HT1080 (cell line): ENCODE measurements around the gene DNM1. TPM values are rescaled to one million over a fixed set of nuclear protein-coding genes. Genes with fewer than 3 reads are reported as not detected.

Experiments used
- DNase-seq: peaks from one replicate; pipeline ENCODE4 v3.0.0-alpha.2; 2015; ENCODE audit warnings: low read depth
- small RNA-seq: library from RNA; depleted of rRNA; stranded (forward); fragments of <200 nt; gene quantifications from one replicate; pipeline ENCODE3, GENCODE V24; 2014
- total RNA-seq: library from RNA; depleted of rRNA; stranded (reverse); fragments of >200 nt; shearing (Covaris generic); gene quantifications from 2 replicates; pipeline ENCODE4 v1.2.3, GENCODE V29; 2014; rRNA removed

DNM1 gene
- total RNA-seq, 1 experiment from 2014 or later, result 18.9 TPM

DNA sequence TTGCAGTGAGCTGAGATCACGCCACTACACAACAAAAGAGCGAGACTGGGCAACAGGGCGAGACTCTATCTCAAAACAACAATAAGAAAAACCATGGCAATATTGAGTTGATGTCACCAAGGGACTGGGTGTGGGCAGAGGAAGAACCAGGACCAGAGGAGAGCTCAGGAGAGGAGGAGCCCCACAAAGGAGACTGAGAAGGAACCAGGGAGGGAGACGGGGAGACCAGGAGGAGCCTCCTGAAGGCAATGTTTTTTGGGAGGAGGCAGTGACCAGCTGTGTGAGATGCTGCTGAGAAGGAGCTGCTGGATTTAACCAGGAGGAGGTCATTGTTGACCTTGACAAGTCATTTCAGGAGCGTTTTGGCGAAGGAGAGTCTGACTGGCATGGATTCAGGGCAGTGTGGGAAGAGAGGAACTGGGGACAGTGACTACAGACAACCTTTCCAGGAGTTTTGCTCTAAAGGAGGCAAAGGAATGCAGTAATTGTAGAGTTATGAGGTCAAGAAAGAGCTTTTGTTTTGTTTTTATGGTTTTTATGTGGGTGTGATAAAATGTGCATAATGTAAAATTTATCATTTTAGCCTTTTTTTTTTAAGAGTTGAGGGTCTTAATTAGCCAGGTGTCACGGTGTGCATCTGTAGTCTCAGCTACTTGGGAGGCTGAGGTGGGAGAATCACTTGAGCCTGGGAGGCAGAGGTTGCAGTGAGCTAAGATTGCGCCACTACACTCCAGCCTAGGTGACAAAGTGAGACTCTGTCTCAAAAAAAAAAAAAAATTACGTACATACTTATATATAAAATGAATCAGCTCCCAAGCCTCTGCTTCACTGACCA is 101.2 kb downstream of the DNM1 start:
- no peak for DNase-seq

Small RNA genes lying within 50 kb of the gene (small RNA-seq; reads per million reads assigned to genes)
- gene MIR199B (not detected), gene MIR3154 (not detected)

Other genes with a start within 250 kb of the DNM1 start
- 3.4 and 6.8 TPM in 2 replicates for gene EEIG1, start 222.4 kb upstream of the DNM1 start, total RNA-seq
- 19.6 and 21.2 TPM in 2 replicates for gene NAIF1, start 136.1 kb upstream of the DNM1 start, total RNA-seq
- 14.4 and 15.1 TPM in 2 replicates for gene SLC25A25, start 135.1 kb upstream of the DNM1 start, total RNA-seq
- 182 and 203 TPM in 2 replicates for gene PTGES2, start 75.7 kb upstream of the DNM1 start, total RNA-seq
- not detected in 2 replicates for gene LCN2, start 53.9 kb upstream of the DNM1 start, total RNA-seq
- 79.8 and 119 TPM in 2 replicates for gene BBLN, start 43.1 kb upstream of the DNM1 start, total RNA-seq
- 54.7 and 82.9 TPM in 2 replicates for gene CIZ1, start 11.8 kb upstream of the DNM1 start, total RNA-seq
- 38.3 and 40.7 TPM in 2 replicates for gene GOLGA2, start 72.6 kb downstream of the DNM1 start, total RNA-seq
- 51.9 and 52.7 TPM in 2 replicates for gene SWI5, start 72.9 kb downstream of the DNM1 start, total RNA-seq
- 86.2 and 88.7 TPM in 2 replicates for gene TRUB2, start 119.1 kb downstream of the DNM1 start, total RNA-seq
- 68.9 and 77.9 TPM in 2 replicates for gene COQ4, start 119.5 kb downstream of the DNM1 start, total RNA-seq
- 65.8 and 68.4 TPM in 2 replicates for gene SLC27A4, start 137.1 kb downstream of the DNM1 start, total RNA-seq
- gene URM1, start 168.0 kb downstream of the DNM1 start, total RNA-seq, result 110 and 136 TPM in 2 replicates
- 60.9 and 65.5 TPM in 2 replicates for gene CERCAM, start 217.5 kb downstream of the DNM1 start, total RNA-seq